HG03460 (cell line): ENCODE measurements around the gene BTBD17.

ENCODE experiments used
- ATAC-seq: cut with Tn5 transposase; IDR thresholded peaks from one replicate; pipeline ENCODE4 v1.9.1; 2021; ENCODE audit not compliant: unreplicated experiment

BTBD17 gene

GRCh38 chr17:74389084-74389753, 27.6 kb upstream of the BTBD17 start:
- no peak for ATAC-seq

- ATAC-seq, result no peak
Measured at GRCh38 chr17:74387365-74388218, 25.9 kb upstream of the BTBD17 start.

GRCh38 chr17:74386386-74386785, 24.7 kb upstream of the BTBD17 start:
- no peak for ATAC-seq

- ATAC-seq, result no peak
Measured at GRCh38 chr17:74385201-74385600, 23.5 kb upstream of the BTBD17 start.

GRCh38 chr17:74383141-74383540, 21.5 kb upstream of the BTBD17 start:
- no peak for ATAC-seq

GRCh38 chr17:74380959-74381808, 19.5 kb upstream of the BTBD17 start:
- ATAC-seq, result no peak

GRCh38 chr17:74380086-74380958, 18.7 kb upstream of the BTBD17 start:
- ATAC-seq, result no peak

- ATAC-seq, result no peak
Measured at GRCh38 chr17:74379495-74380085, 17.9 kb upstream of the BTBD17 start.

- no peak for ATAC-seq
Measured at GRCh38 chr17:74374858-74375257, 13.2 kb upstream of the BTBD17 start.

GRCh38 chr17:74373838-74374606, 12.4 kb upstream of the BTBD17 start:
- no peak for ATAC-seq

GRCh38 chr17:74372426-74372825, 10.8 kb upstream of the BTBD17 start:
- ATAC-seq, result no peak

- no peak for ATAC-seq
Measured at GRCh38 chr17:74371653-74372147, 10.0 kb upstream of the BTBD17 start.

GRCh38 chr17:74369665-74370490, 8.2 kb upstream of the BTBD17 start:
- ATAC-seq, result no peak

GRCh38 chr17:74369221-74369620, 7.6 kb upstream of the BTBD17 start:
- no peak for ATAC-seq

- ATAC-seq, result no peak
Measured at GRCh38 chr17:74368341-74369081, 6.8 kb upstream of the BTBD17 start.

- no peak for ATAC-seq
Measured at GRCh38 chr17:74367206-74367605, 5.5 kb upstream of the BTBD17 start, which contains the start of gene GPR142. GPR142 (plus strand) TSS chr17:74367506; CDS start chr17:74369541, 2,035 bp downstream.

GRCh38 chr17:74362810-74363498, 1.3 kb upstream of the BTBD17 start:
- ATAC-seq, result no peak
